Brain microvascular endothelial cell (primary cell): ENCODE results near the gene ETV4.

Experiments used
- DNase-seq: peaks from one replicate; pipeline ENCODE4 v3.0.0-alpha.2; 2020
- H3K27ac ChIP-seq: fragments of 250-450 bp; sonication (Bioruptor Pico); 2 replicates; pipeline ENCODE4 v1.5.1; 2020; ENCODE audit warnings: mild to moderate bottlenecking, moderate library complexity
- H3K27me3 ChIP-seq: fragments of 250-450 bp; sonication (Bioruptor Pico); replicated peaks from 2 replicates; pipeline ENCODE4 v1.5.1; 2020; ENCODE audit warnings: mild to moderate bottlenecking
- H3K36me3 ChIP-seq: fragments of 250-450 bp; sonication (Bioruptor Pico); replicated peaks from 2 replicates; pipeline ENCODE4 v1.5.1; 2020; ENCODE audit warnings: mild to moderate bottlenecking
- H3K4me3 ChIP-seq: 2 replicates; pipeline ENCODE4 v1.5.1; 2011; ENCODE audit warnings: low read depth, mild to moderate bottlenecking, control low read depth, low read length, moderate library complexity
- CTCF ChIP-seq: IDR thresholded peaks from 2 replicates; pipeline ENCODE4 v1.5.1; 2011; ENCODE audit warnings: low read depth, mild to moderate bottlenecking, moderate library complexity, low read length, control low read depth, inconsistent platforms; ENCODE audit errors: missing control alignments
- in situ Hi-C: cut with HindIII; loops from 2 replicates; pipeline ENCODE4 v1.10.0; 2017; ENCODE audit warnings: low sequenced_read_pairs, low pct_ligation_motif_present

The ETV4 gene

GRCh38 chr17:43483674-43484551 lies 62.2 kb downstream of the ETV4 start, which contains the start of gene DHX8:
Gene DHX8, plus strand, starts transcription at chr17:43483975. Its CDS starts 63 bp downstream, at chr17:43484038.
- Histone ChIP-seq H3K27me3 (no peaks in the 10 kb centered on the region), H3K36me3 (no peaks in the 10 kb centered on the region), H3K27ac (peak within 1 kb of the TSS; percentile 69), H3K4me3 (peak within 1 kb of the TSS; percentile 92)
- peak; percentile 98 for DNase-seq
- peak; percentile 100 for TF ChIP-seq CTCF
- in situ Hi-C loops = no loop called here

- no peak for DNase-seq
- Histone ChIP-seq H3K27me3 (no peaks in the 10 kb centered on the region), H3K4me3 (no peak overlapping the region), H3K27ac (no peak overlapping the region), H3K36me3 (no peaks in the 10 kb centered on the region)
- TF ChIP-seq CTCF = no peak
- in situ Hi-C loops = no loop called here
Measured at GRCh38 chr17:43482103-43483012, 63.8 kb downstream of the ETV4 start.

GRCh38 chr17:43479948-43480347 lies 66.2 kb downstream of the ETV4 start:
- H3K27ac ChIP-seq = no peak overlapping the region
- no peaks in the 10 kb centered on the region for H3K27me3 ChIP-seq
- no peak for DNase-seq
- no peak overlapping the region for H3K4me3 ChIP-seq
- no peaks in the 10 kb centered on the region for H3K36me3 ChIP-seq
- in situ Hi-C loops = no loop called here
- no peak for TF ChIP-seq CTCF
